NB4 (cell line): ENCODE measurements around the gene RAB24.

ENCODE experiments used
- DNase-seq: peaks from one replicate; pipeline ENCODE4 v3.0.0; 2010; ENCODE audit warnings: low read depth
- H3K4me3 ChIP-seq: one replicate; pipeline ENCODE4 v1.5.1; 2011; ENCODE audit warnings: mild to moderate bottlenecking, low read depth, low read length, moderate library complexity
- MYC ChIP-seq: IDR thresholded peaks from 2 replicates; pipeline ENCODE4 v1.6.1; 2011; ENCODE audit warnings: low read depth, low read length
- POLR2A ChIP-seq: IDR thresholded peaks from 2 replicates; pipeline ENCODE4 v1.6.1; 2011; ENCODE audit warnings: mild to moderate bottlenecking; ENCODE audit not compliant: insufficient read length; ENCODE audit errors: extremely low read depth
- TF ChIP-seq, protein P1 (sequence below): IDR thresholded peaks from one replicate; pipeline ENCODE4 v1.5.1; 2012; ENCODE audit warnings: low read depth, low read length
- TF ChIP-seq, protein P2 (sequence below): IDR thresholded peaks from 2 replicates; pipeline ENCODE4 v1.6.1; 2011; ENCODE audit warnings: low read depth, low read length

RAB24 gene

DNA sequence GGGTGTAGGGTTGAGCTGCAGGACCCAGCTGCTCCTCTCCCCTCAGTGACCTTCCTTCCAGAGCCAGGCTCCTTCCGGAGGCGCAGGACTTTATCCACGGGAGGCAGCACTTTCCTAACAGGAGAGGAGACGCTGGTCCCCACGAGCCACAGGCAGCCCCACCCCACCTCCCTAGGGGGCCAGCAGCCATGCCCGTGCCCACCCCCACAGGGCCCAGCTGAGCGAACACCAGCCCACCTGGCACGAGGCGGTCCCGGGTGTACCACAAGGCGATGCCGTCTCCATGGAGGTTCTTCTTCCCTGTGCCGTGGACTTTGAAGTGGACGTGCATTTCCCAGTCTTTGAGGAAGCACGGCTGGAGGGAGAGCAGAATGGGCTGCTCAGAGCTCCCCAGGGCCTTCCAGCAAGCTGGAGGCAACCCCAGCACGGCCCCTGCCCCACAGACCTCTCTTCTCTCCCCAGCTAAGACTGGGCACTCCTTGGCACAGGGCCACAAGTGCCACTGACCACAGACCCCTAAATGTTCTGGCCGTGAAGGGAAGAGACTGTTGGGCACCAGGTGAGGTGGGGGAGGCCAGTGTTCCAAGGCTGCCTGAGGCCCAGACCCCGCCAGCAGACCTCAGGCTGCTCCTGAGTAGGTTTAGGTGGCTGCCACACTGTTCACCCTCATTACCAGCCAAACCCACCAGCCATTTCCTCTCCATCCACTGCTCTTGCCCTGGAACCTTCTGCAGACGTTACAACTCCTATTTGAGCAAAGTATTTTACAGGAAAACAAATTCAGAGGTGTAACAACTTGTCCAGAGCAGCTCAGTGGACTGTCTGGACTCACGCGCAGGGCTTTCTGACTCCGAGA is 35.0 kb upstream of the RAB24 start:
- DNase-seq, result no peak
- H3K4me3 ChIP-seq, result no peak overlapping the region
- TF ChIP-seq, protein P1, sequence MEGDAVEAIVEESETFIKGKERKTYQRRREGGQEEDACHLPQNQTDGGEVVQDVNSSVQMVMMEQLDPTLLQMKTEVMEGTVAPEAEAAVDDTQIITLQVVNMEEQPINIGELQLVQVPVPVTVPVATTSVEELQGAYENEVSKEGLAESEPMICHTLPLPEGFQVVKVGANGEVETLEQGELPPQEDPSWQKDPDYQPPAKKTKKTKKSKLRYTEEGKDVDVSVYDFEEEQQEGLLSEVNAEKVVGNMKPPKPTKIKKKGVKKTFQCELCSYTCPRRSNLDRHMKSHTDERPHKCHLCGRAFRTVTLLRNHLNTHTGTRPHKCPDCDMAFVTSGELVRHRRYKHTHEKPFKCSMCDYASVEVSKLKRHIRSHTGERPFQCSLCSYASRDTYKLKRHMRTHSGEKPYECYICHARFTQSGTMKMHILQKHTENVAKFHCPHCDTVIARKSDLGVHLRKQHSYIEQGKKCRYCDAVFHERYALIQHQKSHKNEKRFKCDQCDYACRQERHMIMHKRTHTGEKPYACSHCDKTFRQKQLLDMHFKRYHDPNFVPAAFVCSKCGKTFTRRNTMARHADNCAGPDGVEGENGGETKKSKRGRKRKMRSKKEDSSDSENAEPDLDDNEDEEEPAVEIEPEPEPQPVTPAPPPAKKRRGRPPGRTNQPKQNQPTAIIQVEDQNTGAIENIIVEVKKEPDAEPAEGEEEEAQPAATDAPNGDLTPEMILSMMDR, result no peak
- TF ChIP-seq POLR2A, result no peak
- TF ChIP-seq, protein P2, sequence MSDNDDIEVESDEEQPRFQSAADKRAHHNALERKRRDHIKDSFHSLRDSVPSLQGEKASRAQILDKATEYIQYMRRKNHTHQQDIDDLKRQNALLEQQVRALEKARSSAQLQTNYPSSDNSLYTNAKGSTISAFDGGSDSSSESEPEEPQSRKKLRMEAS, result no peak
- no peak for TF ChIP-seq MYC

DNA sequence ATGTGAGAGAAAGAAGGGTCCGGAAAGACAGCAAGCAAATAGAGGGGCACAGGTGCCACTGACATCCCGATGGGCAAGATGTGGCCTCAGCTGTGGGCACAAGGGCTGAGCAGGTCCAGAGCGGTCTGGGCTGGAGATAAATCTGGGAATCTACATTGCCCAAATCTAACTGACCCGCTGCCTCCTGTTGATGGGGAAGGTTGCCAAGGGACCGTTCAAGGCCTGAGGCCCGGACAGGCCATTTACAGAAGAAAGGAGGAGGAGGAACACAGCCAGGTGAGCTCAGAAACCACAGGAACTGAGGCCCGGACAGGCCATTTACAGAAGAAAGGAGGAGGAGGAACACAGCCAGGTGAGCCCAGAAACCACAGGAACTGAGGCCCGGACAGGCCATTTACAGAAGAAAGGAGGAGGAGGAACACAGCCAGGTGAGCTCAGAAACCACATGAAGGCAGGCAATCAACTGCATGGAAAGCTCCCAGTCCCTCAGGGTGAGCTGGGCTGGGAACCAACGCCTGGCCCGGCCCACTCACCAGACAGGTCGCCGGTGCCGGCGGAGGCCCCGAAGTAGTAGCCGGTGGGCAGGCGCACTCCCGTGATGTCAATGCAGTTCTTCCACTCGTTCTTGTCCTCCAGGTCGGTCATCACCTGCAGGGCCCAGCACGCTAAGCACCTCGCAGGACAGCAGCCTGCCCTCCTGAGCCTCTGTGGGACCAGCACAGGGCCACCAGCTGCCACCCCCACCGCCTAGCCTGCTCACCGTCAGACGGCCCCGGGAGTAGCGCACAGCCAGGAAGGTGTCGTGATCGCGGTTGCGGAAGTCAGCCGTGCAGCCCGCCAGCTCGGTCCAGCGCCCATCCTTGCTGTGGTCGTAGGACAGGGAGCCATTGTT is 33.3 kb upstream of the RAB24 start:
- DNase-seq, result no peak
- H3K4me3 ChIP-seq, result no peak overlapping the region
- TF ChIP-seq, protein P2, result no peak
- TF ChIP-seq POLR2A (no peak), MYC (no peak)
- TF ChIP-seq, protein P1, result no peak

DNA sequence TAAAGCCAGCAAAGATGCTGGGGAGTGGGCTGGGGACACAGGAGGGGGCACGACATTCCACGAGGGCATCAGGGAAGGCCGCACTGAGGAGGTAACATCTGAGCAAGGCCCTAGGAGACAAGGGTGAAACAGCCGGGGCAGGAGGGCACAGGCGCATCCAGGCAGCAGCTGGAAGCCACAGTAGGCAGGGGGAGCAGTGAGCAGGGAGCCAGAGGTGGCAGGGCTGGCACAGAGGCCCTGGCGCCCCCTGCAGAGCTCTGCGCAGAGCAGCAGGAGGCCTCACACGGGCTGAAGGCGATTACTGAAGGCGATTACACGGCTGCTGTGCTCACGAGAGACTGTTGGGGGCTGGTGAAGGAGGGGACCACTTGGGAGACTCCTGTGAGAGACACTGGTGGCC is 32.6 kb upstream of the RAB24 start:
- TF ChIP-seq, protein P2, result no peak
- TF ChIP-seq, protein P1, result peak; percentile 66
- no peak for TF ChIP-seq MYC
- no peak for TF ChIP-seq POLR2A
- no peak overlapping the region for H3K4me3 ChIP-seq
- DNase-seq, result peak; percentile 58

DNA sequence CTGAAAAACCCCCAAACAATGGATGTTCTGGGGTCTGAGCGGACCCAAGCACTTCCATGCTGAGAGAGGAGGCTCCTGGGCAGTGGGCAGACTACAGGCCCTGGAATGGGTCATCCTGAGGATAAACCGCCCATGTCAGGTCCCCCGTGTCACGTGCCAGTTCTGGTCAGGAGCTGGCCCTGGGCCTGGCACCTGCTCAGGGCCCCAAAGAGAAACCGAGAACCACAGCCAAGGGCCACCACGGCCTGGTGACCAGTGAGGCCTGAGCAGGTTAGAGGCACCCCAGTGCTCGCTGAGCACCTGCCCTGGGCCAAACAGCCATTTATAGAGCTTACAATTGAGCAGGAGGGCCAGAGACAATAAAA is 32.2 kb upstream of the RAB24 start:
- TF ChIP-seq, protein P2, result no peak
- TF ChIP-seq POLR2A (no peak), MYC (no peak)
- TF ChIP-seq, protein P1, result no peak
- DNase-seq, result no peak
- H3K4me3 ChIP-seq, result no peak overlapping the region

DNA sequence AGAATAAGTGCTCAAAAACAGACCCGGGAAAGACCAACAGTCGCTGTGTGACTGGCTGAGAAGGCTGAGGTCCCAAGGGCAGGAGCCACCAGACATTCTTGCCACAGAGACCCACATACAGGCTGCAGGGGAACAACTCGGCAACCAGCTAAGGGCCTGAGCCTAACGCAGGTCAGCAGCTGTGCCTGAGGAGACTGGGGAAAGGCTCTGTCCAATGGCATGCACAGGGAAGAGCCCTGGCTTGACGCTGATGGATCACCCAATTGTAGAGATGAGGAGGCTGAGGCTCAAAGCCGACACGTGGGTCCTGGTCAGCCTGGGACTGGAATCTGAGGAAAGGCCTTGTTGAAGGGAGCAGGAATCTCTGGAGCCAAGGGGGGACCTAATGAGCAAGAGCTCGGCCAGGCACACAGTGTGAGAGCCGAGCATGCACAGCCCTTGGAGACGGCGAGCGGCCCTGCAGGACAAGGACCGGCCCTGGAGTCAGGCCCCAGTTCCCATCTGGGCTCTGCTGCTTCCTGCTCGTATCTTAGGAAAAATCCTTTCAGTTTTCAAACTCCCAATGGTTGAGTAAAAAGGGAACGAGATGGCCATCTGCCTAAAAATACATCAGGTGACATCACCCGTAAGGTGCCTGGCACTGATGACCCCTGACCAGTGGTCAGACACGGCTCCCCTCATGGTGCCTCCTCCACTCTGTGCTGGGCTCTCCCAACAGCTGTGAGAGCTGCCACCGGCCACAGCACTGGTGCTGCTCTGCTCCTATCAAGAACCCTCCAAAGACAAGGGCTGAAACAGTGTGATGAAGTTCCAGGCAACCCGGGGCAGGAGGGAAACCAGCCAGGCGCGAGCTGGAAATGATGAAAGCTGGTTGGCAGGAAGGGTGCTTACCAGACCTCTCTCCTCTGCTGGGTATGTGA is 31.5 kb upstream of the RAB24 start:
- TF ChIP-seq MYC, result no peak
- TF ChIP-seq POLR2A, result no peak
- no peak for DNase-seq
- no peak overlapping the region for H3K4me3 ChIP-seq
